NCI-H2227 treated with DMSO at 0.1 percent for 48 hours (cell line): ENCODE results near the gene CHCHD3.

ENCODE experiments used
- DNase-seq: peaks from one replicate; lab custom pipeline; 2025; lab: John Stamatoyannopoulos, UW

CHCHD3 gene

DNA sequence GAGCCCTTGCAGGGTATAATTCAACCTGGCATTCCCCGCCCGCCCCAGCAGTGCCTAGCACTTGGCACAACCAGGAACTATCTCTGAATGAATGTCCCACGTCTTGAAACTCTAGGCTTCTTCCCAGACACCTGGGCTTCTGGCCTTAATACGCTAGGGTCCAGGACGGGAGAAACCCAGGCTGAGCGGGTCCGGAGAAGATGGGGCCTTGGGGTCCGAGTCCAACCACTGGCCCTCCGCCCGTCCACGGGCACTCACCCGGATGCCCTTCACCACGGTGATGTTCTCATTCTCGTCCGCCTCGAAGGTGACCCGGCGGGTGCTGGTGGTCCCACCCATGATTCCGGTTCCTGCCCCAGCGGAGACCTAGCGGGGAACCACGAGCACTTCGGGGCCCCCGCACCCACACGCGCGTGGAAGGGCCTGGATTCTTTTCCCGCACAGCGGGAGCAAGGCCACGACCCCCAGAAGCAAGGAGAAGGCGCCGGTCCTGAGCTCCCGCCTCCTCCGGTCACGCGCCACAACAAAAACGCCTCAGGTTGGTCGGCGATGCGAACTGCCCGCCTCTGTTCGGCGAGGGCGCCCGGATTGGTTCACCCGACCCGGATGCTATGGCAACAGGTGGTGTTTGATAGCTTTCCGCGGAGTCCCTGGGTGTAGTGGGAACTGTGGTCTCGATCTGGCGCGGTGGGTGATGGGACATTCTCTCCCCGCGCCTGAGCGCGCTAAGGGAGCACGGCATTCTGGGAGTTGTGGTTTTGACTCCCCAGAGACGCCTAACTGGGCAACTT is at the start of gene CHCHD3:
Gene CHCHD3, minus strand, starts transcription at position 492 of the 791 bp plus-strand sequence. Its CDS starts 153 bp downstream, at position 339.
- peak; percentile 98 for DNase-seq

DNA sequence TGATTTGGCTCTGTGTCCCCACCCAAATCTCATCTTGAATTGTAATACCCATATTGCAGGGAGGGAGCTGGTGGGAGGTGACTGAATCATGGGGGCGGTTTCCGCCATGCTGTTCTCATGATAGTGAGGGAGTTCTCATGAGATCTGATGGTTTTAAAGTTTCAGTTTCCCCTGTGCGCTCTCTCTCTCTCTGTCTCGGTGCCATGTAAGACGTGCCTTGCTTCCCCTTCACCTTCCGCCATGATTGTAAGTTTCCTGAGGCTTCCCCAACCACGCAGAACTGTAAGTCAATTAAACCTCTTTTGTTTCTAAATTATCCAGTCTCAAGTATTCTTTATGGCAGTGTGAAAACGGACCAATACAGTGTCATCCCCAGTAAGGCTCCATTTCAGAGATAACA is 48.3 kb upstream of the CHCHD3 start:
- no peak for DNase-seq

DNA sequence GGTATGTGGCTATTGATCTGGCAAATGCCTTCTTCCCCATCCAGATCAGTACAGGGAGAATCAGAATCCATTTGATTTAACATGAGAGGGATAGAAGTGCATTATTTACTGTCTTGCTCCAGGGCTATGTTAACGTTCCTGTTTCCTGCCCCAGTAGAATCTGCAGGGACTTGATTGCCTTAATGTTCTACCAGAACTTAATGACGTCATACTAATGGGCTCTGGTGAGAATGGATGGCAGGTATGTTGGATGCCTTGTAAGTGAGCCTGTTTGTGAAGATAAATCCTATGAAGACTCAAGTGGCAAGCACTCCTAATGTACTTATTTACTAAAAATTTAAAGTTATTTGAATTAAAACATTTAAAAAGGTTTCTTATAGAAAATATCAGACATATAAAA is 44.5 kb upstream of the CHCHD3 start:
- no peak for DNase-seq

DNA sequence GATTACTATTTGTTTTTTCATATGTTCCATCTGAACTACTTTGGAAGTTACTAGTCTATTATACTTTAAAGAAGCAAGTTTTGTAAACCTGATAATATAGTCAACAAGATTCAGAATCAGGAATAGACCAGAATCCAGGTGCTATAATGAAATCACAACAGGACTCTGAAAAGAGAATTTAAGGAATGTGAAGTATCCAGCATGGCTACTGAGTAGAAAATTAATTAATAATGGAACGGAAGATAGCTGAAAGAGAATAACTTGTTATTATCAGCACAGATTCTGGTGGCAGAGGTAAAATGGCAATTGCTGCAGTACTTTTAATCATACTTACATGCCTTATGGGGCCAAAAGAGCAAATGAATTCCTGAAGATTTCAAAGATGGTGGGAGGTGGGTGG is 43.1 kb upstream of the CHCHD3 start:
- no peak for DNase-seq

DNA sequence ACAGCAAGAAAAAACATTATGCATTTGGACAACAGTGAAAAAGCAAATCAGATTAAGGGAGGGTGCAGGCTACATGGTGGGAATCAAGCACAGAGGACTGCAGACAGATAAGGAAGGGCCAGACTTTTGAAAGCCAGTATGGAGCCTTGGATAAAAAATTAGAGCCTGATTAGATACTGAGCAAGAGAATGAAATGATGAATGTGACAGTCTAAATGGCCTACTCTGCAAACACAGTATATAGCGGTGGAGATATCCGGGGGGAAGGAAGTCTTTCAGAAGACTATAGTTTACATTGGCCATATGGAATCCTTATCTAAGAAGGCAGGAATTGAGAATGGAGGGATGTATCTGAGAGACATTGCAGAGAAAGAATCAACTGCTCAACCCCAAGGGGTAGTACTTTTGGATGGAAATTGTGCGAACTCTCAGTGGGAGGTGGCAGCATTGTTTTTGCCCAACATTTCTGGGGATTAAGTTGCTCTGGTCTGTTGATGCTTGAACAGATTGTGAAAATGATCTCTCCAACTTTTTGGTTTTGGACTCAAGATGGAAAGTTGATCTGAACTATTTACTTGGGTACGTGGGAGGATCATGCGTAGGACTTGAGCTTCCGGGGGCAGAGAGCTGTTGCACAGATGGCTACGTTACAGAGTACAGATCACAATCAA is 39.4 kb upstream of the CHCHD3 start:
- no peak for DNase-seq

DNA sequence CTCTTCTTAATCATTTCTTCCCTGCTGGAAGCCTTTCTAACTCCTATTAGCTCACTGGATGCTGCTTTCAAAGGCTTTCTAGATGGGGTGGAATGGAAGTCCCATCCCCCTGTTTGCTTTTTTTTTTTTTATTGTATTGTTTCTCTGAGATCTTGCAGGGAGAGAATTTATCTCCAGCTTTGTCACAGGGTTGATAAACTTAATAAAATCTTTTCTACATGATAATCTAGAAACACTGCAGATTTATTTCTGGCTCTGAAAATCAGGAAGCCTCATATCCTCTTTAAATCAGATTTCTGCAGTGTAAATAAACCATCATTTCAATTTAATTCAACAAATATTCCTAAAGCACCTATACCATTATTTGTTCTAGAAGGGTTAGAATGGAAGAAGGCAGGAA is 37.2 kb upstream of the CHCHD3 start:
- DNase-seq: no peak

DNA sequence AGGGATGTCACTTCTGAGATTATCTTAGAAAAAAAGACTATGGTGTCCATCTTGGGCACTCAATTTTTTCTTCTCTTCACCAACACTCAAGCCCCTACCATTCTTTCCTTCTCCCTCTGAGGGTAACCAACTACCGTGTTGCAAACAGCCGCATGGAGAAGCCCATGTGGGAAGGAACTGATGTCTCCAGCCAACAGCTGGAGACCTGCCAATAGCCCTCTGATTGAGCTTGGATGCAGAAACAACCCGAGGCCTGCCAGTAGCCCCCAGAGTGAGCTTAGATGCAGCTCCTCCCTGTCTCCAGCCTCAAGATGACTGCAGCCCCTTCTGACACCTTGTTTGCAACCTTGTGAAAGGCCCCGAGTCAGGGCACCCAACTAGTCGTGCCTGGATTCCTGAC is 36.4 kb upstream of the CHCHD3 start:
- DNase-seq: no peak

DNA sequence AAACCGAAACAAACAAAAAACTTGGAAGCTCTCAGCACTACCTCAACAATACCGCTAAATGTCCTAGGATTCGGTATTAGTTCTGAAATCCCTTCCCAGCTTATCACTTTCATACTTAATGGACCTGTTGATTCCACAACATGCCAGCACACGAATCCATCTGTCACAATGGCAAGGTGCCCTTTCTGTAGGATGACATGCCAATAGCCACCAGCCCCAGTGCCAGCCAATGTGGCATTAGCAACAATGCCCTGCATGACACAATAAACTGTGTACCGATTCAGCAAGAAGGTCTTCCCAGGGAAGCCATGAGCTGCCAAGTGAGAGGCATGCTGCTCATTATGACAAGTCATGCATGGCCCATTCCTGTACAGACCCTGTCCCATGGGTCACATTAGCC is 35.6 kb upstream of the CHCHD3 start:
- no peak for DNase-seq

DNA sequence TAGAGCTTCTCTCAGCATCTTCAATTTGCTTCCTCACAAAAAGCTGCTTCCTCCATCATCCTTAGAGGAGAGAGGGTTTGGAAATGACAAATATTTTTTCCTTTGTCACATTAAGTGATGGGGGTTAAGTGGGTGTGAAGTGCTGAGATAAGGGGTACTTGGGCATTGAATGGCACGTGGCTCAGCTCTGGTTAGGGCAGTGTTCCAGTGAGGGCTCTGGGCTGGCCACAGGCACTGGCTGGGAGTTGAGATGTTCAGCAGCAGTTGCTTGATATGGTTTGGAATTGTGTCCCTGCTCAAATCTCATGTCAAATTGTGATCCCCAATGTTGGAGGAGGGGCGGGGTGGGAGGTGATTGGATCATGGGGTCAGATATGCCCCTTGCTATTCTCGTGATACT is 33.7 kb upstream of the CHCHD3 start:
- DNase-seq: no peak

DNA sequence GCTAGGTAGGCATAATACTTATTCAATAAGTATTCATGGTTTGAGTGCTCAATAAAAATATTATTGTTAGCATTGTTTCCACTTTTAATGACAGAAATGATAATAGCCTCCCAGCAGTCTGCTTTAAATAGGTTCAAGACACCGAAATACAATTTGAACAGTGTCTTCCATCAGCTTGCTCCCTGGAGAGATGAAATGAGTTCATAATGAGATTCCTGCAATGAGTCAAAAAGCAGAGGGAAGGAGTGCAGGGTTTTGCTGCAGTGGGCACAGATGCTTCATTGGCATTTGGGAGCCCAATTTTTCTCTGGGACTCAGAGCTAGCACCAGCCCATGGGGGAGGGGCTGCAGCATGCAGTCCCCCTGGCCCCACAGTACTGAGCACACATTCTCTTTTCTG is 32.6 kb upstream of the CHCHD3 start:
- no peak for DNase-seq

DNA sequence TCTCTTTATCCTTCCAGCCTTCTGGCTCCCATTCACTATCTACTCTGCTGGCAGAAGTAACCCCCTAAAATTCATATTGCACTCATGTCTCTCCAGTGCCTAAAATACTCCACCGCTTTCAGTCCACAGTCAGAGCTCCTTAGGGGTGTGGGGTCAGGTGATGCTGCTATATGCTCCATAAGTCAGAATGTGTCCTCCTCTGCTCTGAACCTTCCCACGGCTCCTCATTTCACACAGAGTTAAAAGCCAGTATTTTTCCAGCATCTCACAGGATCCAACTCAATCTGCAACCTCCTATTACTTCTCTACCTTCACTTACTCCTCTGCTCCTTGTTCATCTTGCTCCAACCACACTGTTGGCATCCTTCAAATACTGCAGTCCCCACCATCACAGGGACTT is 31.1 kb upstream of the CHCHD3 start:
- DNase-seq: no peak

DNA sequence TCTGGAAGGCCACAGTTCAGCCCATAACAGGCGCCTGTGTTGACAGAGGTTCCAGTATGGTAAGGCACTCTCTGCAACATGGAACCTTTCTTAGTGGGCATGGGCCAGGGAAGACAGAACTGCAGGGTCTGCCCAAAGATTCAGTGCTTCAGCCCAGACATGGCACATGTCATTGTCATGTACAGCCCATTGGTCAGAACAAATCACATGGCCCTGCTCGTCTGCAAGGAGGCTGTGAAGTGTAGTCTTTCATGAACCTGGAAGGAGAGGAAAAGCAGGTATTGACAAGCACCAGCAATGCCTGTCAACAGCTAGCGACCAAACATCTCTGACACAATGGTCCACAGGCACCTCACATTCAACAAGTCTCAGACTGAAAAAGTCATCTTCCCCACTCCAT is 30.4 kb upstream of the CHCHD3 start:
- DNase-seq: no peak

DNA sequence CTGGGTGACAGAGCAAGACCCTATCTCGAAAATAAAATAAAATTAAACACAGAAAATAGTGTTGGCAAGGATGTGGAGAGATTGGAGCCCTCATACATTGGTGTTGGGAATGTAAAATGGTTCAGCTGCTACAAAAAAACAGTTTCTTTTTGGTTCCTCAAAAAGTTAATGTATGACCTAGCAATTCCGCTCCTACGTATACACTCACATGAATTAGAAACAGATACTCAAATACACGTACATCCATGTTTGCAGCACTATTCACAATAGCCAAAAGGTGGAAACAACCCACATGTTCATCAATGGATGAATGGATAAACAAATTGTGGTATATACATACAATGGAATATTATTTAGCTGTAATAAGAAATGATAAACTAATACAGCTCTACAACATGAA is 28.4 kb upstream of the CHCHD3 start:
- DNase-seq: no peak

DNA sequence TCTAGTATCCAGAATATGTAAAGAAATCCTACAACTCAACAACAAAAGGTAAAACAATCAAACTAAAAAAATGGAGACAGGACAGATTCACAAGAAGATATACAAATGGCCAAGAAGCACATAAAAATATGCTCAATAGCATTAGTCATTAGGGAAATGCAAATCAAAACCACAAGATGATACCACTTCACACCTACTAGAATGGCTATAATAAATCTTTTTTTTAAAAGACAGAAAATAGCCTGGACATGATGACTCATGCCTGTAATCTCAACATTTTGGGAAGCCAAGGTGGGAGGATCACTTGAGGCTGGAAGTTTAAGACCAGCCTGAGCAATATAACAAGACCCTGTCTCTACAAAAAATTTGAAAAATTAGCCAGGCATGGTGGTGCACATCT is 27.9 kb upstream of the CHCHD3 start:
- no peak for DNase-seq

DNA sequence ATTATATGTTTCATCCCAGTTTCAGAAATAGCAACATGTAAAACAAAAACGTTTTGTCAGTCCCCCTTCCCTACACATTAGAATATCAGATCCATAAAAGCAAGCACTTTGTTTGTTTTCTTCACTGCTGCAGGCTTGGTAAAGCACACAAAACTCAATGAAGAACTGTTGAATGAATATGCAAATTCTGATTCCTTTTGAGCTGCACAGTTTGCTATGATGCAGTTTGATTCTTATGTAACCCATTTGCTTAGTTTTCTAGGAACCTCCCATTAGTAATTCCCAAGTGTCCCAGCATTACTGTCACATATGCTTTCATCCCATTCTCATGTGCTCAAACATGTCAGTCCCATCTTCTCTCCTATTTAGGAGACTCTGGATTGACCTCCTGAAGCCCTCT is 26.1 kb upstream of the CHCHD3 start:
- DNase-seq: no peak

DNA sequence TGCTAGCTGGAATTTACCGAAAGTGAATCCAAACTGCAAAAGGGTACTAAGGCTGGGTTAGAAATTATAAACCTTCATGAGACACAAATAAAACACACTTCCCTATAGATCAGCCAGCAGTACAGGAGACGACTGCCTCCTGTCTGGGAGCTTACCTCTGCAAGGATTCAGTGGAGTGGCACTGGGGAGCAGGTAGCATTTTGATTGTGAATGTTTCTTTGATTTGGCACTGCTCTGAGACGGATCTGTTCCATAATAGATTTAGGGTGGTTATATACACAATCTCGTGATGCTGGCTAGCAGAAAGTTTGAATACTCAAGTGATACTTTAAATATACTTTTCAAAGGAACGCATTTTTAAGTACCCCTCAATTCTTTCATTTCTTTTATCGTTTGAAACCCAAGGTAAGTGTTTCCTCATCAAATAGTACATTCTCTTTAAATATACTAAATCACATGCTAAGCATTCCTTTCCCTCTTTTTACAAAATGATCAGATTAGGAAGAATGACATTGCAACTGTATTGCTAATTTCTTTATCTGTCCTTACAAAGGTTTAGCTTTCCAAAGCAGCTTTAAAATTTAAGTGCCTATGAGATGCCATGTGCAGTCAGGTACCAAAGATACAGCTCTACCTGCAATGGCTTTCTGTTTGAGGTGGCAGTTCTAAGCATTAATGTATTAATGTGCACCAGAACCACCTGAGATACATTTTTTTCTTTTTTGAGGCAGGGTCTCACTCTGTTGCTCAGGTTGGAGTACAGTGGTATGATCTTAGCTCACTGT is 20.6 kb upstream of the CHCHD3 start:
- no peak for DNase-seq

DNA sequence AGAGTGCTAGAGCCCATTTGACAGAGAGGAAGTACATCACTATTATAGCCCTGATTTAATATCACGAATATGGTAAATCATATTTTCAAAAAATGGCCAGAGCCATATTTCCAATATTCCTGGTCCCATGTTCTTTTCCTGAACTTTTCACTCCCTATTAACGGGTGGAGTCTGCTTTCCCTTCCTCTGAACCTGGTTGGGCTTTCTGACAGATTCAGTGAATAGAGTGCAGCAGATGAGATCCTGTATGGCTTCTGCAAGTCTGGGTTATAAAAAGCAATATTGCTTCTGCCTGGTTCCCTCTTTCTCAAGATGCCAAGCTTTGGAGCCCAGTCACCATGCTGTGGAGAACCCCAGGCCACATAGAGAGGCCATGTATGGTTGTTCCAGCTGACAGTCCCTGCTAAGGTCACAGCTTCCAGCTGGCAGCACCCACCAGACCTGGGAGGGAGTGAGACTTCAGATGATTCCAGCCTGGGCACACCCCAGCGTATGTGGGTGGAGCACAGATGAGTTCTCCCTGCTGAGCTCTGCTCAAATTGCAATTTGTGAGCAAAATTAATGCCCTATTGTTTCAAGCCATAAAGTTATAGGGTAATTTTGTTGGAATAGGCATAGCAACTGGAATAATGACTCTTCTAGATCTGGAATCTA is 17.9 kb upstream of the CHCHD3 start:
- DNase-seq: no peak

DNA sequence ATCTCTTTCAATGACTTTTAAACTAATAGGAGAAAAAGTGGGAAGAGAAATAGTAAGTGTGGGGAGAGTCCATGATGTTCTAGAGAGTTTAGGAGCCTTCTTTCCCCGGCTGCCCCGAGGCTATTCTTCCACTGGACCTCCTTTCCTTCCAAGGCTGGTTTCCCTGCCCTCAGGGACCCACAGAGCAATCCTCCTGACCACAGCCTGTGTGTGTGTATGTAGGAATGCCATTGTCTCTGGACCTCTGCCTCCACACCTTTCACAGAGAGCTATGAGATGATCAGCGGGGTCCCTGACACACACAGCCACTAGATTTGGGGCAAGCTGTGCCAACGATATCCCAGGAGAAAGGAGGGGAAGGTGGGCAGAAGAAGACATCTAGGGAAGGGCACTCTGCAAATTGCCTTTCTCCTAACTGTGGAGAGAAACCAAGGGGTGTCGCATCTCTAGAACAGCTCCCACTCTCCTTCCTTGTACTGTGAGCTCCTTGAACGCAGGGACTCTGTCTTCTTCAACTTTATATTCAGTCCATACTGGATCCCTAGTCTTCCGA is 13.3 kb upstream of the CHCHD3 start:
- no peak for DNase-seq

DNA sequence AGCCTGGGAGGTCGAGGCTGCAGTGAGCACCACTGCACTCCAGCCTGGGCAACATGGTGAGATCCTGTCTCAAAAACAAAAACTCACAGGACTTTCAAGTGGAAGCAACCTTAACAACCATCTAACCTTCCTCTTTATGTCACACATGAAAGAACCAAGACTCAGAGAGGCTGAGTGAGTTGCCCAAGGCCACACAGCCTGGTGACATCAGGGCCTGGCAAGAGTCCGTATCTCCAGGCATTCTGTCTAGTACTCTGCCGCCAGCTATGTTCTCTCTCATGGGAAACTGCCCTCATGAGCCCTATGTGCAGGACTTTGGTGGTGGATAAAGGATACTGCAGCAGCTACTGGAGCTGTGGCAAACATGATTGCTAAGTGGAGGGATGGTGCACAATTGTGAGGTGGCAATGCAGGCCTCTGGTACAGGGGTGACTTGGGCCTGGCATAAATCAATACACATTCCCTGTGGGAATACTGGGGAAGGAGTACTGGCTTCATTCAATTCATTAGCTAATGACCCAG is 10.1 kb upstream of the CHCHD3 start:
- DNase-seq: no peak

DNA sequence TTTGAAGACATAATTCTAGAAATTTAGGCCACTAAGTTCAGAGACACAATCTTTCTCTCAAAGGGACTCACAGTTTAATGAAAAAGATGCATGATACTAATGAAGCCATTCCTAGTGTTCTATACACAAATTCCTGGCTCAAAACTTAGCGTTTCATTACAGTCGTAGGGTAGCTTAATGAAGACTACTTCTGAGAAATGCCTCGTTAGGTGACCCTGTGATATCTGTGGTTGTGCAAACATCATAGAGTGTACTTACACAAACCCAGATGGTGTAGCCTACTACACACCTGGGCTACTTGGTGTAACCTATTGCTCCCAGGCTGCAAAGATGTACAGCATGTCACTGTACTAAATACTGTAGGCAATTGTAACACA is 488 bp upstream of the CHCHD3 start:
- DNase-seq: no peak

DNA sequence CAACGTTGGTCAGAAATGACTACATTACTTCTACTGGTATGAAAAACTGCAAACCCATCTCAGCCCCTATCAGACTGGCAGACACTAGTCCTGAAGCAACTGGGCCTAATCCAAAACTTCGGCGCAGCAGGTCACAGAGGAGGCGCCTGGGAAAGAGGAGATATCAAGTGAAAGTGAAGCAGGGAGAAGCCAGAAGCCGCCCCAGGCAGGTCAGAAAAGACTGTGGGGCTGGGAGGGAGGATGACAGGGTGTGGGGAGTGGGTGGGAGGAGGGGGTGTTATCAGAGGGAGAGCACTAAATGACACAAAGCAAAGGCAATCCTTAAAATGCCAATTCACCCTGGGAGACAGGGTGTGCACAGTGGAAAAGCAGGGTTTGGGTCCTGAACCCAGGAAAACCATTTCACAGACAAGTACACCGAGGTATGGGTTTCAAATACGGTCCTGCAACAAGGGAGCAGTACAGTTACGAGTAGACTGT is 731 bp downstream of the CHCHD3 start:
- no peak for DNase-seq

DNA sequence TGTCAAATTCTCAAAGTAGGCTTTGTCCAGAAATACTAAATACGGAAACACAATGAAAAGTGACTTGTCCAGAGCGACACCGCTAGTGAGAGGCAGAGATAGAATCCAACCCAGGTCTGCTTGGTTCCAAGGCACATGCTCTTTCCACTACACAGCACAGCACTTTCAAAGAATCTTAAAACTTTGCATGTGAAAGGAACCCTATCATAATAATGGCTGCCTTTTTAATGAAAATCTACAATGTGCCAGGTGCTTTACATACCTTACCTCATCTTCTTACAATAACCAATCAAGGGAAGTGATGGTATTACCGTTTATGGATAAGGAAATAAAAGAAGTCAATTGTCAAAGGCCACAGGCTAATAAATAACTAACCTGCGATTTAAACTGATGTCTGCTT is 2.6 kb downstream of the CHCHD3 start:
- DNase-seq: no peak
